ENCODE measurements around the gene NHSL2.

DNA sequence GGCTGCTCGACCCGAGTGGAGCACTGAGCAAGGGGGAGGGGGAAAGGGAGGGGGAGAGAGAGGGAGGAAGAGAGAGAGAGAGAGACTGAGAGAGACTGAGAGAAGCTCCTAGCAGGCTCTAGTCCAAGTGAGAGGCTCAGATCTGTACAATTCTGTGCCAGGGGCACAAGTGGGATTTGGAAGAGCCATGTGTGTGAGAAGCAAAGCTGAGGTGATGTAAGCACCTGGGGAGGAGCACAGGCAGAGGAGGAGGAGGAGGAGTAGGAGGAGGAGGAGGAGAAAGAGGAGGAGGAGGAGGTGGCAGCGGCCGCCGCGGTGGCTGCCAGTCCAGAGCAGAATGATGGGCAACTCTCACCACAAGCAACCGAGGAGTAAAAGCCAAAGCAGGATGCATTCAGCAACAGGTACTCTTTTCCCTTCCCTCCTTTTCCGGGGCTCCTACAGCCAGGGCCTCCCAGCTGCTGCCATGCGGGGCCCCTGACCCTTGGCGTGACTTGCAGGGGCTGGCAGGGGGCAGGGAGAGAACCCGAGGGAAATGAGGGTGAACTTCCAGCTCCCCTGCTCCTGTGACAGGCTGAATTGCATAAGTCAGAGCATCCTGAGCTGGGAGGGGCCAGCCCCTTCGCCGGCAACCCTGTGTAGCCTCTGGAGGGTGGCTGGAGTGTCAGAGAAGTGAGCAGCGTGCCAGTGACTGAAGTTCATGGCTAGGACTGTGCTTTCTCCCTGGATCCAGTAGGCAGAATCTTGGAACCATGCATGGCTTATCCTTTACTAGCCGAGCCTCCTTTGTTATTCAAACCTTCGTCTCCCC, 158.9 kb downstream of the NHSL2 start:
- TF ChIP-seq, protein P1, sequence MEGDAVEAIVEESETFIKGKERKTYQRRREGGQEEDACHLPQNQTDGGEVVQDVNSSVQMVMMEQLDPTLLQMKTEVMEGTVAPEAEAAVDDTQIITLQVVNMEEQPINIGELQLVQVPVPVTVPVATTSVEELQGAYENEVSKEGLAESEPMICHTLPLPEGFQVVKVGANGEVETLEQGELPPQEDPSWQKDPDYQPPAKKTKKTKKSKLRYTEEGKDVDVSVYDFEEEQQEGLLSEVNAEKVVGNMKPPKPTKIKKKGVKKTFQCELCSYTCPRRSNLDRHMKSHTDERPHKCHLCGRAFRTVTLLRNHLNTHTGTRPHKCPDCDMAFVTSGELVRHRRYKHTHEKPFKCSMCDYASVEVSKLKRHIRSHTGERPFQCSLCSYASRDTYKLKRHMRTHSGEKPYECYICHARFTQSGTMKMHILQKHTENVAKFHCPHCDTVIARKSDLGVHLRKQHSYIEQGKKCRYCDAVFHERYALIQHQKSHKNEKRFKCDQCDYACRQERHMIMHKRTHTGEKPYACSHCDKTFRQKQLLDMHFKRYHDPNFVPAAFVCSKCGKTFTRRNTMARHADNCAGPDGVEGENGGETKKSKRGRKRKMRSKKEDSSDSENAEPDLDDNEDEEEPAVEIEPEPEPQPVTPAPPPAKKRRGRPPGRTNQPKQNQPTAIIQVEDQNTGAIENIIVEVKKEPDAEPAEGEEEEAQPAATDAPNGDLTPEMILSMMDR (IDR thresholded peaks at IDR 0.05): no peak
- no peak for TF ChIP-seq POLR2A (IDR thresholded peaks at IDR 0.05)
